H1 (cell line): Measurements from ENCODE around the gene RELCH. TPM values are rescaled to one million over a fixed set of nuclear protein-coding genes. Genes with fewer than 3 reads are reported as not detected.

Experiments
- BCL11A ChIP-seq, 2 experiments: IDR thresholded peaks; one replicate each; pipeline ENCODE4 v1.6.1; 2011; ENCODE audit warnings: low read depth in 2 of 2, low read length in 2 of 2, mild to moderate bottlenecking in 2 of 2
- SIX5 ChIP-seq: IDR thresholded peaks from 2 replicates; pipeline ENCODE4 v1.6.1; 2011; ENCODE audit warnings: mild to moderate bottlenecking, low read depth, low read length
- polyA plus RNA-seq, 7 experiments: library from polyadenylated mRNA; depleted of rRNA in 3 of 7; stranded (reverse) in 5 of 7; unstranded in 2 of 7; fragments of >200 nt in 5 of 7; fragments of 200-250 nt in 2 of 7; gene quantifications; 1 replicate in 5 of 7; 2 replicates in 1 of 7; 4 replicates in 1 of 7; pipeline versions ENCODE4 v1.2.1 to v1.2.3, GENCODE V29; 2011 to 2013; ENCODE audit warnings: missing spikeins in 2 of 7, mixed read lengths in 2 of 7
- total RNA-seq: library from RNA; stranded (reverse); fragmentation: NEBNext Ultra II Directional; extraction: Animal tissue kit (Norgen Biotek cat#: 25700); gene quantifications from 2 replicates; pipeline ENCODE4 v1.2.1, GENCODE V29; 2021
- TF ChIP-seq, protein P1 (sequence below): fragments of 300-600 bp; sonication (generic); IDR thresholded peaks from 2 replicates; pipeline ENCODE4 v1.7.1; 2012; ENCODE audit warnings: low read length, moderate library complexity, mild to moderate bottlenecking, inconsistent platforms; ENCODE audit not compliant: insufficient replicate concordance

The RELCH gene
- total and polyA plus RNA-seq, 2 of the 8 experiments (the other 6 are each of a cell fraction or from before 2014, with no cell fraction given): 7.3 to 26.9 TPM

DNA sequence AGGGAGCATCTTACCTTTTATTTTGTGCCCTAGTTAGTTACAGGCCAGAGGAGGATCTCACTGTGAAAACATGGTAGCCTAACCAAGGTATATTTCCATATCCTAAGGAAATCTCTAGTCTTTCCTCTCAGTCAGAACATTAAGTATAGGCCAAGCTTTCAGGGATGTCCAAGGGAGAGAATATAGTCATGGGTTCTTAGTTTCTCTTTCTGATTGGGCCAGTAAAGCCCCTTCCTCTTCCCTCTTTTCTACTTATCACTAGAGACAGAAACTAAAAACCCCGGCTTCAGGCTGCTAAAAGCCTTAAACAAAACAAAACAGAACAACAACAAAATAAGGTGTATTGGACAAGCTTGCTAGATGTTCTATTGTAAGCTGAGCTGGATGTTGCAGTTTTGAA is 93.7 kb downstream of the RELCH start (continued):
- TF ChIP-seq, protein P1, sequence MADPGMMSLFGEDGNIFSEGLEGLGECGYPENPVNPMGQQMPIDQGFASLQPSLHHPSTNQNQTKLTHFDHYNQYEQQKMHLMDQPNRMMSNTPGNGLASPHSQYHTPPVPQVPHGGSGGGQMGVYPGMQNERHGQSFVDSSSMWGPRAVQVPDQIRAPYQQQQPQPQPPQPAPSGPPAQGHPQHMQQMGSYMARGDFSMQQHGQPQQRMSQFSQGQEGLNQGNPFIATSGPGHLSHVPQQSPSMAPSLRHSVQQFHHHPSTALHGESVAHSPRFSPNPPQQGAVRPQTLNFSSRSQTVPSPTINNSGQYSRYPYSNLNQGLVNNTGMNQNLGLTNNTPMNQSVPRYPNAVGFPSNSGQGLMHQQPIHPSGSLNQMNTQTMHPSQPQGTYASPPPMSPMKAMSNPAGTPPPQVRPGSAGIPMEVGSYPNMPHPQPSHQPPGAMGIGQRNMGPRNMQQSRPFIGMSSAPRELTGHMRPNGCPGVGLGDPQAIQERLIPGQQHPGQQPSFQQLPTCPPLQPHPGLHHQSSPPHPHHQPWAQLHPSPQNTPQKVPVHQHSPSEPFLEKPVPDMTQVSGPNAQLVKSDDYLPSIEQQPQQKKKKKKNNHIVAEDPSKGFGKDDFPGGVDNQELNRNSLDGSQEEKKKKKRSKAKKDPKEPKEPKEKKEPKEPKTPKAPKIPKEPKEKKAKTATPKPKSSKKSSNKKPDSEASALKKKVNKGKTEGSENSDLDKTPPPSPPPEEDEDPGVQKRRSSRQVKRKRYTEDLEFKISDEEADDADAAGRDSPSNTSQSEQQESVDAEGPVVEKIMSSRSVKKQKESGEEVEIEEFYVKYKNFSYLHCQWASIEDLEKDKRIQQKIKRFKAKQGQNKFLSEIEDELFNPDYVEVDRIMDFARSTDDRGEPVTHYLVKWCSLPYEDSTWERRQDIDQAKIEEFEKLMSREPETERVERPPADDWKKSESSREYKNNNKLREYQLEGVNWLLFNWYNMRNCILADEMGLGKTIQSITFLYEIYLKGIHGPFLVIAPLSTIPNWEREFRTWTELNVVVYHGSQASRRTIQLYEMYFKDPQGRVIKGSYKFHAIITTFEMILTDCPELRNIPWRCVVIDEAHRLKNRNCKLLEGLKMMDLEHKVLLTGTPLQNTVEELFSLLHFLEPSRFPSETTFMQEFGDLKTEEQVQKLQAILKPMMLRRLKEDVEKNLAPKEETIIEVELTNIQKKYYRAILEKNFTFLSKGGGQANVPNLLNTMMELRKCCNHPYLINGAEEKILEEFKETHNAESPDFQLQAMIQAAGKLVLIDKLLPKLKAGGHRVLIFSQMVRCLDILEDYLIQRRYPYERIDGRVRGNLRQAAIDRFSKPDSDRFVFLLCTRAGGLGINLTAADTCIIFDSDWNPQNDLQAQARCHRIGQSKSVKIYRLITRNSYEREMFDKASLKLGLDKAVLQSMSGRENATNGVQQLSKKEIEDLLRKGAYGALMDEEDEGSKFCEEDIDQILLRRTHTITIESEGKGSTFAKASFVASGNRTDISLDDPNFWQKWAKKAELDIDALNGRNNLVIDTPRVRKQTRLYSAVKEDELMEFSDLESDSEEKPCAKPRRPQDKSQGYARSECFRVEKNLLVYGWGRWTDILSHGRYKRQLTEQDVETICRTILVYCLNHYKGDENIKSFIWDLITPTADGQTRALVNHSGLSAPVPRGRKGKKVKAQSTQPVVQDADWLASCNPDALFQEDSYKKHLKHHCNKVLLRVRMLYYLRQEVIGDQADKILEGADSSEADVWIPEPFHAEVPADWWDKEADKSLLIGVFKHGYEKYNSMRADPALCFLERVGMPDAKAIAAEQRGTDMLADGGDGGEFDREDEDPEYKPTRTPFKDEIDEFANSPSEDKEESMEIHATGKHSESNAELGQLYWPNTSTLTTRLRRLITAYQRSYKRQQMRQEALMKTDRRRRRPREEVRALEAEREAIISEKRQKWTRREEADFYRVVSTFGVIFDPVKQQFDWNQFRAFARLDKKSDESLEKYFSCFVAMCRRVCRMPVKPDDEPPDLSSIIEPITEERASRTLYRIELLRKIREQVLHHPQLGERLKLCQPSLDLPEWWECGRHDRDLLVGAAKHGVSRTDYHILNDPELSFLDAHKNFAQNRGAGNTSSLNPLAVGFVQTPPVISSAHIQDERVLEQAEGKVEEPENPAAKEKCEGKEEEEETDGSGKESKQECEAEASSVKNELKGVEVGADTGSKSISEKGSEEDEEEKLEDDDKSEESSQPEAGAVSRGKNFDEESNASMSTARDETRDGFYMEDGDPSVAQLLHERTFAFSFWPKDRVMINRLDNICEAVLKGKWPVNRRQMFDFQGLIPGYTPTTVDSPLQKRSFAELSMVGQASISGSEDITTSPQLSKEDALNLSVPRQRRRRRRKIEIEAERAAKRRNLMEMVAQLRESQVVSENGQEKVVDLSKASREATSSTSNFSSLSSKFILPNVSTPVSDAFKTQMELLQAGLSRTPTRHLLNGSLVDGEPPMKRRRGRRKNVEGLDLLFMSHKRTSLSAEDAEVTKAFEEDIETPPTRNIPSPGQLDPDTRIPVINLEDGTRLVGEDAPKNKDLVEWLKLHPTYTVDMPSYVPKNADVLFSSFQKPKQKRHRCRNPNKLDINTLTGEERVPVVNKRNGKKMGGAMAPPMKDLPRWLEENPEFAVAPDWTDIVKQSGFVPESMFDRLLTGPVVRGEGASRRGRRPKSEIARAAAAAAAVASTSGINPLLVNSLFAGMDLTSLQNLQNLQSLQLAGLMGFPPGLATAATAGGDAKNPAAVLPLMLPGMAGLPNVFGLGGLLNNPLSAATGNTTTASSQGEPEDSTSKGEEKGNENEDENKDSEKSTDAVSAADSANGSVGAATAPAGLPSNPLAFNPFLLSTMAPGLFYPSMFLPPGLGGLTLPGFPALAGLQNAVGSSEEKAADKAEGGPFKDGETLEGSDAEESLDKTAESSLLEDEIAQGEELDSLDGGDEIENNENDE: no peak
- TF ChIP-seq BCL11A (IDR thresholded peaks at IDR 0.05; ENCODE audit: low read depth in 2 of 2, low read length in 2 of 2): no peak
- TF ChIP-seq SIX5: no peak
